HepG2 (cell line): ENCODE measurements around the gene TRIM25. TPM values are rescaled to one million over a fixed set of nuclear protein-coding genes. Genes with fewer than 3 reads are reported as not detected.

ENCODE experiments used
- ASH2L ChIP-seq: fragments of 300-600, 200-600 bp; sonication (generic); IDR thresholded peaks from 2 replicates; pipeline ENCODE4 v1.7.0; 2017; ENCODE audit warnings: low read depth, mild to moderate bottlenecking, moderate library complexity, mixed read lengths, low read length; ENCODE audit not compliant: insufficient read length
- CHD4 ChIP-seq: fragments of 200-600 bp; sonication (generic); IDR thresholded peaks from 2 replicates; pipeline ENCODE4 v1.7.0; 2017; ENCODE audit warnings: mild to moderate bottlenecking, low read length, borderline replicate concordance
- CREB1 ChIP-seq, 2 experiments: fragments of 450-650 bp in 1 of 2; IDR thresholded peaks; 2 replicates each; pipeline ENCODE4 v1.6.1; 2016 to 2017; ENCODE audit warnings: control low read depth in 1 of 2, mild to moderate bottlenecking in 1 of 2, missing compliant biosample characterization in 1 of 2, missing genetic modification characterization in 1 of 2
- DNMT3B ChIP-seq: conservative IDR thresholded peaks from 2 replicates; pipeline ENCODE4 v1.6.1; 2016; ENCODE audit warnings: missing biosample characterization, control low read depth
- FOXA3 ChIP-seq: IDR thresholded peaks from 2 replicates; pipeline ENCODE4 v1.6.1; 2016; ENCODE audit warnings: missing genetic modification reagents, missing compliant biosample characterization
- HNF4A ChIP-seq: sonication (generic); formaldehyde crosslinking; IDR thresholded peaks from 2 replicates; pipeline ENCODE4 v1.4.0; 2020; ENCODE audit warnings: missing genetic modification reagents
- ISX ChIP-seq: sonication (generic); formaldehyde crosslinking; conservative IDR thresholded peaks from 2 replicates; pipeline ENCODE4 v1.5.0; 2020; ENCODE audit warnings: missing genetic modification reagents
- KDM5A ChIP-seq: fragments of 200-600 bp; sonication (generic); IDR thresholded peaks from 2 replicates; pipeline ENCODE4 v1.7.0; 2018; ENCODE audit warnings: antibody characterized with exemption, mild to moderate bottlenecking, low read length, borderline replicate concordance
- PRPF4 ChIP-seq: fragments of 200-400 bp; formaldehyde crosslinking; IDR thresholded peaks from 2 replicates; pipeline ENCODE4 v1.6.1; 2016; ENCODE audit warnings: low read length, low read depth; ENCODE audit not compliant: poor library complexity, severe bottlenecking
- RBFOX2 ChIP-seq: fragments of 200-400 bp; formaldehyde crosslinking; IDR thresholded peaks from 2 replicates; pipeline ENCODE4 v1.6.1; 2017; ENCODE audit warnings: low read depth, mild to moderate bottlenecking, low read length
- REST ChIP-seq, 2 experiments: IDR thresholded peaks; 2 replicates each; pipeline ENCODE4 v1.6.1; 2011 to 2012; ENCODE audit warnings: low read length in 2 of 2, borderline replicate concordance in 1 of 2, low read depth in 1 of 2, mild to moderate bottlenecking in 1 of 2, moderate library complexity in 1 of 2
- SMC3 ChIP-seq: IDR thresholded peaks from 2 replicates; pipeline ENCODE4 v1.6.1; 2011; ENCODE audit warnings: low read length, improper control_type of control experiment
- TEAD3 ChIP-seq: optimal IDR thresholded peaks from 2 replicates; pipeline ENCODE3; 2016; ENCODE audit warnings: borderline replicate concordance
- THYN1 ChIP-seq: sonication (generic); formaldehyde crosslinking; IDR thresholded peaks from 2 replicates; pipeline ENCODE4 v1.8.1; 2023; ENCODE audit warnings: low read depth, mild to moderate bottlenecking, moderate library complexity, missing genetic modification reagents, borderline replicate concordance
- ZBTB26 ChIP-seq: IDR thresholded peaks from 2 replicates; pipeline ENCODE4 v1.6.1; 2016; ENCODE audit warnings: missing compliant biosample characterization, missing genetic modification reagents, borderline replicate concordance
- ZNF276 ChIP-seq: sonication (generic); formaldehyde crosslinking; IDR thresholded peaks from 2 replicates; pipeline ENCODE4 v1.4.0; 2020; ENCODE audit warnings: mild to moderate bottlenecking, low read depth, missing genetic modification reagents
- ZNF282 ChIP-seq: fragments of 450-650 bp; IDR thresholded peaks from 2 replicates; pipeline ENCODE4 v1.6.1; 2018; ENCODE audit not compliant: partially characterized antibody
- ZNF335 ChIP-seq: sonication (generic); formaldehyde crosslinking; IDR thresholded peaks from 2 replicates; pipeline ENCODE4 v1.4.0; 2020; ENCODE audit warnings: missing genetic modification reagents
- ZNF44 ChIP-seq: sonication (generic); formaldehyde crosslinking; IDR thresholded peaks from 2 replicates; pipeline ENCODE4 v1.5.1; 2020; ENCODE audit warnings: mild to moderate bottlenecking, missing genetic modification reagents
- ZNF549 ChIP-seq: sonication (generic); formaldehyde crosslinking; IDR thresholded peaks from 2 replicates; pipeline ENCODE4 v1.5.0; 2020; ENCODE audit warnings: missing genetic modification reagents
- ZNF569 ChIP-seq: sonication (generic); formaldehyde crosslinking; IDR thresholded peaks from 2 replicates; pipeline ENCODE4 v1.5.0; 2020; ENCODE audit warnings: mild to moderate bottlenecking, missing genetic modification reagents, moderate library complexity, borderline replicate concordance
- ZNF792 ChIP-seq: IDR thresholded peaks from 2 replicates; pipeline ENCODE4 v1.6.1; 2016
- ZNF883 ChIP-seq: sonication (generic); formaldehyde crosslinking; IDR thresholded peaks from 2 replicates; pipeline ENCODE4 v1.5.1; 2020; ENCODE audit warnings: mild to moderate bottlenecking, missing genetic modification reagents; ENCODE audit errors: not compliant biosample characterization
- ZNF891 ChIP-seq: sonication (generic); formaldehyde crosslinking; IDR thresholded peaks from 2 replicates; pipeline ENCODE4 v1.5.0; 2020; ENCODE audit warnings: mild to moderate bottlenecking, missing genetic modification reagents
- polyA plus RNA-seq, 8 experiments: library from polyadenylated mRNA; depleted of rRNA in 3 of 8; stranded (reverse) in 7 of 8; unstranded in 1 of 8; fragments of >200 nt; fragmentation: Illumina TruSeq in 4 of 8; extraction: Trizol in 4 of 8; gene quantifications; 2 replicates each; pipeline versions ENCODE4 v1.2.1 to v1.2.3, GENCODE V29; 2011 to 2016; ENCODE audit warnings: low read depth in 4 of 8, missing spikeins in 1 of 8, mixed read lengths in 1 of 8; ENCODE audit not compliant: insufficient read depth in 1 of 8
- total RNA-seq, 5 experiments: library from RNA; depleted of rRNA; stranded (reverse); fragments of >200 nt; fragmentation: Illumina TruSeq; extraction: Trizol; gene quantifications; 2 replicates each; pipeline ENCODE4 v1.2.3, GENCODE V29; 2016; ENCODE audit warnings: low read depth in 1 of 5

Gene TRIM25
- total and polyA plus RNA-seq, 2 of the 13 experiments (the other 11 are each of a cell fraction or from before 2014, with no cell fraction given): 30.8 to 42.2 TPM

- TF ChIP-seq ZNF891 (CRISPR knock-in tag) (no peak), ASH2L (no peak), ZNF282 (no peak), HNF4A (CRISPR knock-in tag) (peak; percentile 13; the same call in 1 of the 2 replicates), FOXA3 (CRISPR knock-in tag) (0 out of 2 replicates have a peak, but pooled peaks have one; percentile 21), ZNF792 (CRISPR knock-in tag) (no peak), ZBTB26 (CRISPR knock-in tag) (no peak), CREB1 (IDR thresholded peaks at IDR 0.05) (no peak), CREB1 (CRISPR knock-in tag; IDR thresholded peaks at IDR 0.05) (peak; percentile 35; the same call in 1 of the 2 replicates), ISX (CRISPR knock-in tag) (no peak), ZNF883 (no peak), KDM5A (no peak), ZNF549 (no peak), TEAD3 (CRISPR knock-in tag) (no peak), SMC3 (no peak), ZNF569 (CRISPR knock-in tag) (no peak), RBFOX2 (no peak), ZNF44 (CRISPR knock-in tag) (no peak), THYN1 (CRISPR knock-in tag) (no peak), CHD4 (no peak), REST (IDR thresholded peaks at IDR 0.05; ENCODE audit: borderline replicate concordance in 1 of 2, low read depth in 1 of 2, low read length in 2 of 2) (no peak), DNMT3B (CRISPR knock-in tag) (no peak), ZNF335 (no peak; the same call in 1 of the 2 replicates), PRPF4 (no peak), ZNF276 (CRISPR knock-in tag) (no peak)
Measured at GRCh38 chr17:56887552-56888467, 26.0 kb downstream of the TRIM25 start (continued).
